IPS-11a (cell line): Measurements from ENCODE around the gene CYTL1.
A peak's percentile ranks its signal among the peaks of the same experiment; 100 is the strongest.
"Not testable (repeated sequence)": the region's sequence is repeated elsewhere in the genome, so short reads cannot be mapped to it uniquely, and the experiment has no call there.

Experiments used
- H3K4me3 ChIP-seq: one replicate; pipeline ENCODE4 v1.5.1; 2013; ENCODE audit warnings: low read depth, low read length, control low read depth

Gene CYTL1, protein sequence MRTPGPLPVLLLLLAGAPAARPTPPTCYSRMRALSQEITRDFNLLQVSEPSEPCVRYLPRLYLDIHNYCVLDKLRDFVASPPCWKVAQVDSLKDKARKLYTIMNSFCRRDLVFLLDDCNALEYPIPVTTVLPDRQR

DNA sequence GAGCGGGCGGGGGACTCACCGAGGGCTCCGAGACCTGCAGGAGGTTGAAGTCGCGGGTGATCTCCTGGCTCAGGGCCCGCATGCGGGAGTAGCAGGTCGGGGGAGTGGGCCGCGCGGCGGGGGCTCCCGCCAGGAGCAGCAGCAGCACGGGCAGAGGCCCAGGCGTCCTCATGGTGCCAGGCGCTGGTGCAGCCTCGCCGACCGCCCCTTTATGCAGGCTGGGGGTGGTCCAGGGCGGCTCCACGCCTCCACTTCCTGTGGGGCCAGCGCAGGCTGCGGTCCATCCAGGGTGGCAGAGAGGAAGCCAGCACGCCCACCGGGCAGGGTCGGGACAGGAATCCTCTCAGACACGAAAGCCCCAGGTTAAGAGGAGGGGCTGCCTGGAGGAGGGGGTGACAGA, at the start of gene CYTL1:
Gene CYTL1 (minus strand): TSS at position 185 of the 400 bp plus-strand sequence. CDS start 13 bp downstream, at position 172.
- no peak within 1 kb of the TSS for H3K4me3 ChIP-seq

- no peak overlapping the region for H3K4me3 ChIP-seq
Observed at GRCh38 chr4:5067908-5068307, 48.6 kb upstream of the CYTL1 start.

GRCh38 chr4:5066968-5067367, 47.7 kb upstream of the CYTL1 start:
- not testable (repeated sequence) for H3K4me3 ChIP-seq

DNA sequence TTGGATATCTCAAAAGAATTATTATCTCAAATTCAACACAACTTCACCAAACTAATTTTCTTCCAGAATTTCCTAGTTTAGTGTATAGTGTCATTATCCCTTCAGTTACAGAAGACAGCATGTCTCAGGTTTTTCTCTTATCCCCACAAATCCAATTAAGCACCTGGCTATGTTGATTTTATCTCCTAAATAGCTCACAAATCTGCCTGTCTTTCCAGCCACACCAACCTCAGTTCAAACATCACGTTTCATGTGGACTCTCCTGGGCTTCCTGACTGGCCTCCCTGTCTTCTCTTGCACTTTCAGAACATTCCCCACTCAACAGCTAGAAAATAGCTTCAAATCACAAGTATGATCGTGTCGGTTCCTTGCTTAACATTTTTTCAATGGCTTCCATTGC, 46.8 kb upstream of the CYTL1 start:
- no peak overlapping the region for H3K4me3 ChIP-seq

DNA sequence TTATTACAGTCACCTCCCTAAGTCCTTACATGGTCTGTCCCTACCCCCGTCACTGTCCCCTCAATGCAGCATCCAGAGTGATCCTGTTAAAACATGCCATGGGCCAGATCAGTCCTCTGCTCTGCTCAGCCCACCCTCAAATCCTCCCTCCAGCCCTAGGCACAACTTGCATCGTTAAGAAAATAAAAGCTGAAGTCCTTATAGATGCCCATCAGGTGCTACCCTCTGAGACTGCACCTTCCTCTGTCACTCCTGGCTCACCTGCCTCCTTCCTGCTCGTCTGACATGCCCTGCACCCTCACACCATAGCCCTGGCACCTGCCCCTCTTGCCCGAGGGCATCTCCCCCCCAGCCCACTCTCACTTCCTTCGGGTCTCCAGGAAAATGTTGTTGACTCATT, 36.2 kb upstream of the CYTL1 start:
- H3K4me3 ChIP-seq: no peak overlapping the region

GRCh38 chr4:5054532-5054931, 35.3 kb upstream of the CYTL1 start:
- no peak overlapping the region for H3K4me3 ChIP-seq

DNA sequence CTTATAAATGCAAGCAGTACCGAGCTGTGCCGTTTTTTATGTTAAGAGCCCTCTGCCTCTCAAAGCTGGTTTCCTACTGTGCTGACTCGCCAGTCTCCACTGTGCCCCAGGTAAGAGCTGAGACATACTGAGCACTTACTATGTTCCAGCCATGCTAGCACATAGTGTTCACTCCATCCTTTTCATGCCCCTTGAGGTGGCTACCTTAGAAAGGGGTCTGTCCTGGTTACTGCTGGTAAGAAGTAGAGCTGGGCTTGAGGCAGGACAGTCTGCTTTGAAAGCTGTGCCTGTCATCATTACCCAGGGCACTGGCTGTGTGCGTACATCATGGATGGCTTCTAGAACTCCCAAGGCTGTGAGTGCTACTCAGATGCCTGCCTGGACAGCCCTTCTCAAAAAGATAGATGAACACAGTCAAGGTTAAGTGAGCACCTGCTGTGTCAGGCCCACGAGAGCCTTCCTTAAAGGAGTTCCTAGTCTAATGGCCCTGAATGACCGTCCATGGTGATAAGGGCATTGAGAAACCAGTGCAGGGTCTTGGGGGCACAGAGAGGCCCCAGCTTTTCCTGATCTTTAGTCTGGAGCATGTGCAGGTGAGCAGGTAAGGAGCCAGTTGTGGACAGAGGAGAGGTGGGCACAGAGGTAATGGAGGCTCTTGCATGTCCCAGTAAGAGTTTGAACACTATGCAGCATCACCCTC, 33.6 kb upstream of the CYTL1 start:
- H3K4me3 ChIP-seq: no peak overlapping the region

GRCh38 chr4:5052204-5052702, 33.0 kb upstream of the CYTL1 start:
- H3K4me3 ChIP-seq: peak overlapping the region; percentile 53

- peak within 1 kb of the TSS; percentile 53 for H3K4me3 ChIP-seq
Observed at GRCh38 chr4:5051278-5052203, 32.3 kb upstream of the CYTL1 start, which contains the start of gene STK32B. TSS of gene STK32B (plus strand) at chr4:5051480.

DNA sequence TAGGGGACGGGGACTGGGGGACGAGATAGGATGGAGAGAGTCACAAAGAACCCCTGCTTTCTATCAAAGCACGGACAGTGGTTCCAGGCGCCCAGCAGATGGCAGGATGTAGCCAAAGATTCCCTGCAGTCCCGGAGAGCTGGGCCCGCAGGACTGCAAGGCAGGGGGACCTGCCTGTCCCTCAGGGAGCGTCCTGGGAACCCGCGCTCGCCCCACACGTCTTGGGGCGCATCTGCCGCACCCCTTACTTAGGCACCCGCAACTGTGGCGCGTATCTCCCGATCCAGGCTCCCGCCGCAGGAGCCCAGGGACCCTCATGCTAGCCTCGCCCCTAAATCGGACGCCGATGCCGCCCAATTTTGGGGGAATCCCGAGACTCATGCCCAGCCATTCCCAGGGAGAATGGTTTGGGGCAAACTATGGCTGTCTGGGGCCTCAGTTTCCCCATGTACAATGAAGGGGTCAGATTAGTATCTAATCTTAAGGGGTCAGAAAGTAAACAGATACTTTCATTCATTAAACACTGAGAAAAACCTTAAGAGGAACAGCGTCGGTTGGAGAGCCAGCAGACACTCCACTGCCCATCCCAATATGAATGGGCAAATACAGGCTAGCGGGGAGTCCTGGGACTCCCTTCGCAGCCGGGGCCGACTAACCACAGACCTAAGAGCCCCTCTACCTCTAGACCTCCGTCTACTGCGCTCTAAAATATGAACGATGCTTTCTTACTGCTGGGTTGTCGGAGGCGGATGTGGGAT, 31.4 kb upstream of the CYTL1 start:
- peak overlapping the region; percentile 53 for H3K4me3 ChIP-seq

DNA sequence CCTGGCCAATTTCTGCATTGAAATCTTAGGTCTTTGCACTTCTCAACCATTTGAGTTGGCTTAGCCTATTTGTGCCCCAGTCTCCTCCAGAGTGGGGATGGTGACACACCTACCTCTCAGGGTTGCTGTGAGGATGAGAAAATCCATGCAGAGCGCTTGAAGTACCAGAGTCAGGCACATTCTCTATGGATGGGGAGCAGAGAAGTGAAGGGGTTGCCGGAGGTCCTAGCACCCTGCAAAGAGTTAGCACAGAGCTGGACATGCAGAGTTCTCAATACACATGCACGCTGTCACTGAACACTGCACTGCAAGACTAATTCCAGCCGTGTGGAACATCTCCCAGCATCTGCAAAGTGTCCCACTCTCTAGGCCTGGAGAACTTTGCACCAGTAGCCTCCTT, 29.5 kb upstream of the CYTL1 start:
- H3K4me3 ChIP-seq: no peak overlapping the region

DNA sequence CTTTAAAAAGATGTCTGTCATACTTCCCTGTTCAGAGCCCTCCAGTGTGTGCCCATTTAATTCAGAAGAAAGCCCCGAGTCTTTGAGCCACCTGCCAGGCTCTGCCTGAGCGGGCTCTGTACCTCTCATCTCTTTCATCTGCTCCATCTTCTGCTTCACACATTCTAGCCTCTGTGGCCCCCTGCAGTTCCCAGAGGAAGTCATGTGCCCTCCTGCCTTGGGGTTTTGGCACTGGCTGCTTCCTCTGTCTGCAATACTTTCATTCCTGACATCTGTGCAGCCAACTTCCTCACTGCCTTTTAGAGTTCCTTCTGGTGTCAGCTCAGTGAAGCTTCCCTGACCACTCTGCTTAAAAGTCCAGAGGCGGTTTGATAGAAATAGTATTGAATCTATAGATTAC, 25.8 kb upstream of the CYTL1 start:
- no peak overlapping the region for H3K4me3 ChIP-seq

DNA sequence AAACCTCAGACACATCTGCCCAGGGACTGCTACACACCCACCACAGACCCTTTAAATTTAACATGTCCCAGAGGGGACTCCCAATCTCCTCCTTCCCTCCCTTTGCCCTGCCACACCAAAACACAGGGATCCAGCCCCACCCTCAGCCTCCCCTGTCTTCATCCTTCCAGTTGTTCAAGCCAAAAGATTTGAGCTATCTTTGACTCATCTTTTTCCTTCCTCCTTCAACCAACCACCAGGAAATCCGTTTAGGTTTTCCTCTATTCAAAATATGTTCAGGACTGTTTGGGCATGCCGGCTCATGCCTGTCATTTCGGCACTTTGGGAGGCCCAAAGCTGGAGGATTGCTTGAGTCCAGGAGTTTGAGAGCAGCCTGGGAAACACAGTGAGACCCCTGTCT, 25.1 kb upstream of the CYTL1 start:
- no peak overlapping the region for H3K4me3 ChIP-seq

- no peak overlapping the region for H3K4me3 ChIP-seq
Observed at GRCh38 chr4:5043579-5043978, 24.3 kb upstream of the CYTL1 start.

DNA sequence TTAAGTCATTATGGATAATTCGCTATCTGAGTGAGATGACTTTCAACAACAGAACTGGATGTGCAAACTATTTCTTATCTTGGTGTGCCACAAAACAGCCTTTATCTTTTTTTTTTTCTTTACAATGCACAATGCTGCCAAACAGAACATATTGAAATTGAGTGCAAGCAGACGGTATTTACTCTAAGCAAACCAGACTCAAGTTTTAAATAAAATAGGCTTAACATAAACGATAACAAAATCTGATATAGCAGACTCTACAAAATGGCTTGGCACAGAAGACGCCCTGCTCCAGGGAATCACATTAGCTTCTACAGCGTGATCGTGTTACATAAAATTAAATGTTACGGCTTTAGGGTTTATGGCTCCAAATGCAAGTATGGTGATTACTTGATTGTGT, 22.4 kb upstream of the CYTL1 start:
- no peak overlapping the region for H3K4me3 ChIP-seq

DNA sequence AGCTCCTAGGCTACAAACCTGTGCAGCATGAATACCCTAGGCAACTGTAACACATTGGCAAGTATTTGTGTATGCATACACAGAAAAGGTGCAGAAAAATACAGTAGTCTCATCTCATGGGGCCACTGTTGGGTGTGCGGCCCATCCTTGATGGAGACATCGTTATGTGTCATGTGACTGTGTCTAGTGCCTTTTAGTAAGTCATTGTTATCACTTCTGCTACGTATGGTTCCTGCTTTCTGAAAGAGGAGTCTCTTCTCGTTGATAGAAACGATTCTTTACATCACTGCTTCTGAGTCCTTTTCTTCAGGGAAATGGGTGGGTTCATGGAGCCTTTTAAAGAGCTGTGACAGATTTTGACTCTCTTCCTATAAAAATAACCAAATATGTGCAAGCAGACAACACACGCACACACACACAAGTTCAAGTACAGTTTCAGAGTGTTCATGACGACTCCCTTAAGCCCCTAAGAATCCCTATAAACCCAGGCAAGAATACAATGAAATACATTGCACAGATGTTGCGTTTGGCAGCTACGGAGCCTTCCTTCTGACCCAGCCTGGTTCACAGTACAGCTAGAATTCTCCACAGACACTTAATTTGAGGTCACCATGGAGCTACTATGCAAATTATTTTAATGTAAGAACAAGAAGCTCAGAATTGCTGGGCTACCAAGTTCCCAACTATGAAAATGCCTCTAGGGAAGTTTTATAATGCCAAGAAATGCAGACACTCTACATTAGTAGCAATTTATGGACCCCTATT, 21.8 kb upstream of the CYTL1 start:
- no peak overlapping the region for H3K4me3 ChIP-seq

- no peak overlapping the region for H3K4me3 ChIP-seq
Observed at GRCh38 chr4:5039800-5040199, 20.5 kb upstream of the CYTL1 start.

DNA sequence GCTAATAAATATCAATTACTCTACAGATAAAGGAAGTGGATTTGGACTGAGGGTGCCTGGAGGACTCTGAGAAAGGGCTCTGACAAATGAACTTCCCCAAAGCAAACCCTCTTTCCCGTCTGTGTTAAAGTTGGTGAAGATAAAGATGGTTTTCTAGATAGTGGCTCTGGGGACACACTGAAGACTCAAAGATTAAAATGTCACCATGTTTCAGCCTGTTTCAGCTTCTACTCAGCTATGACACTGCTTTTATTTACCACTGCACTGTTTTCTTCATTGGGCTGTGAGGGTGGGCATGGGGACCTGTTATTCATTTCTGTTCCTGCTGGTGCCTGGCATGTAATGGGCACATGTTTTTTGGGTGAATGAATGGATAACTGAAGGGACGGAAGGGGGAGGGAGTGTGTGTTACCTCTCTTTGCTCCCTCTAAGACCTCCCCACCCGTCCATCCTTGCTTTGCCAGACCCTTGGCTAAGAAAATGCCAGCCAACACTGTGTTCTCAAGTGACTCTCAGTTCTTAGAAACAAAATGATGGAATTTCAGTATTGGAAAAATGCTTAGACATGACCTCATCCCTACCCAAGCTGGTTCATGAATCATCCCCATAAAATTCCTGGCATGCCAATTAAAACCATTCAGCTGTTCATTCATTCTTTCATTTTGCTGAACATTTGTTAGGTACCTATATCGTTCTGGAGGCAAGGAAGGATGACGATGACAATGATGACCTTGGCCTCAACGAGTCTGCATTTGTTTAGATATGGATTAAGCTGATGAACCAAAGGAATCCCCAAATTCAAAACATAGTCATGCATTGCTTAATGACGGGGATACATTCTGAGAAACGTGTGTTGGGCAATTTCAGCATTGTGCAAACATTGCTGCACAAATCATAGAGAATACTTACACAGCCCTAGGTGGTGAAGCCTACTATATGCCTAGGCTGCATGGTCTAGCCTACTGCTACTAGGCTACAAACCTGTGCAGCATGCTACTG, 18.6 kb upstream of the CYTL1 start:
- no peak overlapping the region for H3K4me3 ChIP-seq

DNA sequence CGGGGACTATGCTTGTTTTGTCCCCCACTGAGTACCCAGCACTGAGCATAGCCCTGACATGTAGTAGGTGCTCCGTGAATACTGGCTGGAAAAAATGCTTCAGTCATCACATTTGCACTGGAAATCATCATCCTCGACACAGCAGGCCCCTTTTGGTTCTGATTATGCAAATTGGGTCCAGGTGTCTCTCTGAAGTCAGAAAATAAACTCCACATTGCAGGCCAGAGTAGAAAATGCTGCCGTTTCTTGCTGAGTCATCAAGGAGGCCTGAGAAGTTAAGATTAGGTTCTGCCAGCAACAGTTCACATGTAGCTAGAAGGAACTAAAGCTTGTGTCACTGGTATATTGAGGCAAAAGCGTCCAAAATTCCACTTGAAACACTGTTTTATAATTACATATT, 17.0 kb upstream of the CYTL1 start:
- H3K4me3 ChIP-seq: no peak overlapping the region
